ENCODE results near the gene CNTNAP4.

DNA sequence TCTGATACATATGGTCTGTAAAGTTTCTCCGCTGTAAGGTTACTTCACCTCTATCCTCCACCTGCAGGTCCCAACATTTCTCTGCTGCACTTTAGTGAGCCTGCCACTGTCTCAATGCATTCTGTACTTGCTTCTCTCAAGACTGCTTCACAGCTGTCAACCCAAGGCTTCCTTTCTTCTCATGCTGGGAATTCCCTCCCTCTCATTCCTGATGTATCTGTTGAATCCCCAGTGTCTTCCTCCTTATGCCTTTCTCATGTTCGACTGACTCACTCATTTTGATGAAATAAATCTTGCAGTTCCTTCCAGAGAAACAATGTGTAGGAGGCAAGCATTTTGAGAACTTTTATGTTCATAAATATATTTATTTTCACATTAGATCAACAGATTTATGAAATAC is 288.3 kb downstream of the CNTNAP4 start:
- TF ChIP-seq HNRNPH1 (optimal IDR thresholded peaks at IDR 0.05; ENCODE audit: low read depth, low read length) (no peak), SMC3 (IDR thresholded peaks at IDR 0.05; ENCODE audit: low read length) (no peak), ZZZ3 (CRISPR knock-in tag; IDR thresholded peaks at IDR 0.05; ENCODE audit: borderline replicate concordance) (no peak)

All from HepG2 (cell line).